DND-41 (cell line): ENCODE measurements around the gene CTIF.

ENCODE experiments used
- ATAC-seq: fragments of 200-7000 bp; cut with Tn5 transposase; 3 replicates; pipeline ENCODE4 v1.9.1; 2021; ENCODE audit warnings: low read depth; ENCODE audit not compliant: insufficient read depth
- DNase-seq: peaks from one replicate; pipeline ENCODE4 v3.0.0-alpha.2; 2020
- H2AFZ ChIP-seq: 2 replicates; pipeline ENCODE4 v1.6.0; 2012; ENCODE audit warnings: low read depth, low read length
- H3K27ac ChIP-seq: 2 replicates; pipeline ENCODE4 v1.5.1; 2012; ENCODE audit warnings: low read length, inconsistent platforms
- H3K27me3 ChIP-seq: fragments of 200-600 bp; sonication (generic); 2 replicates; pipeline ENCODE4 v1.6.0; 2012; ENCODE audit warnings: low read length, mild to moderate bottlenecking, inconsistent platforms; ENCODE audit not compliant: insufficient read depth, poor library complexity
- H3K36me3 ChIP-seq: 2 replicates; pipeline ENCODE4 v1.5.1; 2012; ENCODE audit warnings: low read length, inconsistent platforms; ENCODE audit not compliant: insufficient read depth
- H3K4me1 ChIP-seq: 2 replicates; pipeline ENCODE4 v1.5.1; 2012; ENCODE audit warnings: mild to moderate bottlenecking, low read length; ENCODE audit not compliant: insufficient read depth
- H3K4me2 ChIP-seq: 2 replicates; pipeline ENCODE4 v1.6.0; 2012; ENCODE audit warnings: mild to moderate bottlenecking, moderate library complexity, low read length, inconsistent platforms; ENCODE audit not compliant: insufficient read depth
- H3K4me3 ChIP-seq, 2 experiments: fragments of 200-600 bp in 1 of 2; shearing (Covaris generic) in 1 of 2; 2 replicates each; pipeline ENCODE4 v1.5.1; 2012 to 2016; ENCODE audit warnings: inconsistent platforms in 2 of 2, low read length in 2 of 2, mild to moderate bottlenecking in 2 of 2, low read depth in 1 of 2, moderate library complexity in 1 of 2
- H3K79me2 ChIP-seq: 2 replicates; pipeline ENCODE4 v1.6.0; 2012; ENCODE audit warnings: low read length, inconsistent platforms; ENCODE audit not compliant: insufficient read depth
- H3K9ac ChIP-seq: 2 replicates; pipeline ENCODE4 v1.6.0; 2012; ENCODE audit warnings: low read depth, mild to moderate bottlenecking, inconsistent platforms, low read length, moderate library complexity
- H3K9me3 ChIP-seq: 2 replicates; pipeline ENCODE4 v1.5.1; 2012; ENCODE audit warnings: low read length, moderate library complexity, mild to moderate bottlenecking, inconsistent platforms; ENCODE audit not compliant: insufficient read depth, severe bottlenecking
- H4K20me1 ChIP-seq: 2 replicates; pipeline ENCODE4 v1.6.0; 2012; ENCODE audit warnings: low read length; ENCODE audit not compliant: insufficient read depth
- EZH2 ChIP-seq: IDR thresholded peaks from 3 replicates; pipeline ENCODE4 v1.6.1; 2012; ENCODE audit warnings: borderline replicate concordance, low read depth, mild to moderate bottlenecking, moderate library complexity, low read length, inconsistent platforms; ENCODE audit not compliant: severe bottlenecking
- TF ChIP-seq, protein P1 (sequence below): IDR thresholded peaks from 2 replicates; pipeline ENCODE4 v1.5.1; 2012; ENCODE audit warnings: borderline replicate concordance, low read length, moderate library complexity, mild to moderate bottlenecking; ENCODE audit not compliant: poor library complexity, severe bottlenecking; ENCODE audit errors: extremely low read depth

Gene CTIF

DNA sequence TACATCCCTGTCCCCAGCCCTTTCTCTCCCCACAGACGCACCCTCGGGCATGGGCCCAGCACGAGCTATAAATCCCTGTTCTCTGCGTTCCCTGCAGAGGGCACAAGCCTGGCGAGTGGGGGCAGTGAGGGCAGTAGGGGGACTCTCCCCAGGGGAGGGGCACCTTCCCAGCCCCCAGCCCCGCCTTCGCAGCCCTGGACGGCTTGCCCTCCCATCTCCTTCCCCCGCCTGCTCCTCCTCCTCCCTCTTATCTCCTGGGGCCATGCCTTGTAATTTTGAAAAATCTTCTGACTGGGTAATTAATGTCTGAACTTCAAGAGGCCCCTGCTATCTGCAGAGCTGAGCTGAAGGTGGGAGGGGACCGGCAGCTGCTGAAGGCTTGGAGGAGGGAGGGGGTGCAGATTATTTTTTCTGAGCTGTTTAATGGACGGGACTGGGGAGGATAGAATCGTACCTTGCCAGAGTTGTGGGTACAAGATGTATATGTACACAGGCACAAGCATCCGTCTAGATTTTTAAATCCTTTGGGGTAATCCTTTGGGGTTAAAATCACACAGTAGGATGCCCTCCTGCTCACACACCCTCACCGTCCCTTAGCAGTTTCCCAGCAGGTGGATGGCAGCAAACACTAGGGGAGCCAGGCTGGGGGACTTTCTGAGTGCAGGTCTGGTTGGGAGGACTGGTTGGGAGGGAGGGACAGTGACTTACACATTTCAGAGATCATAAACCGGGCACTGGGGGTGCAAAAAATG lies 290.0 kb downstream of the CTIF start:
- ATAC-seq (no peak), DNase-seq (no peak)
- Histone ChIP-seq H3K4me2 (no peak overlapping the region), H3K9ac (no peak overlapping the region), H3K9me3 (no peaks in the 10 kb centered on the region), H3K36me3 (no peaks in the 10 kb centered on the region), H3K4me1 (peaks cover 6% of the 10 kb centered on the region; the same call in 1 of the 2 replicates), H3K79me2 (no peaks in the 10 kb centered on the region), H2AFZ (no peak overlapping the region), H3K4me3 (no peak overlapping the region), H3K27ac (no peak overlapping the region), H4K20me1 (no peaks in the 10 kb centered on the region), H3K27me3 (no peaks in the 10 kb centered on the region)
- no peak for TF ChIP-seq EZH2
- TF ChIP-seq, protein P1, sequence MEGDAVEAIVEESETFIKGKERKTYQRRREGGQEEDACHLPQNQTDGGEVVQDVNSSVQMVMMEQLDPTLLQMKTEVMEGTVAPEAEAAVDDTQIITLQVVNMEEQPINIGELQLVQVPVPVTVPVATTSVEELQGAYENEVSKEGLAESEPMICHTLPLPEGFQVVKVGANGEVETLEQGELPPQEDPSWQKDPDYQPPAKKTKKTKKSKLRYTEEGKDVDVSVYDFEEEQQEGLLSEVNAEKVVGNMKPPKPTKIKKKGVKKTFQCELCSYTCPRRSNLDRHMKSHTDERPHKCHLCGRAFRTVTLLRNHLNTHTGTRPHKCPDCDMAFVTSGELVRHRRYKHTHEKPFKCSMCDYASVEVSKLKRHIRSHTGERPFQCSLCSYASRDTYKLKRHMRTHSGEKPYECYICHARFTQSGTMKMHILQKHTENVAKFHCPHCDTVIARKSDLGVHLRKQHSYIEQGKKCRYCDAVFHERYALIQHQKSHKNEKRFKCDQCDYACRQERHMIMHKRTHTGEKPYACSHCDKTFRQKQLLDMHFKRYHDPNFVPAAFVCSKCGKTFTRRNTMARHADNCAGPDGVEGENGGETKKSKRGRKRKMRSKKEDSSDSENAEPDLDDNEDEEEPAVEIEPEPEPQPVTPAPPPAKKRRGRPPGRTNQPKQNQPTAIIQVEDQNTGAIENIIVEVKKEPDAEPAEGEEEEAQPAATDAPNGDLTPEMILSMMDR, result no peak

- TF ChIP-seq, protein P1, result no peak
- DNase-seq (no peak), ATAC-seq (no peak)
- H3K4me2 ChIP-seq, result no peak overlapping the region
- no peaks in the 10 kb centered on the region for H3K79me2 ChIP-seq
- H3K9ac ChIP-seq, result no peak overlapping the region
- H3K36me3 ChIP-seq, result no peaks in the 10 kb centered on the region
- H3K4me1 ChIP-seq, result peaks cover 6% of the 10 kb centered on the region; the same call in 1 of the 2 replicates
- no peak overlapping the region for H3K27ac ChIP-seq
- H3K4me3 ChIP-seq, result no peak overlapping the region
- no peak overlapping the region for H2AFZ ChIP-seq
- no peaks in the 10 kb centered on the region for H3K9me3 ChIP-seq
- no peaks in the 10 kb centered on the region for H3K27me3 ChIP-seq
- H4K20me1 ChIP-seq, result no peaks in the 10 kb centered on the region
Measured at GRCh38 chr18:48829443-48830149, 290.8 kb downstream of the CTIF start.

DNA sequence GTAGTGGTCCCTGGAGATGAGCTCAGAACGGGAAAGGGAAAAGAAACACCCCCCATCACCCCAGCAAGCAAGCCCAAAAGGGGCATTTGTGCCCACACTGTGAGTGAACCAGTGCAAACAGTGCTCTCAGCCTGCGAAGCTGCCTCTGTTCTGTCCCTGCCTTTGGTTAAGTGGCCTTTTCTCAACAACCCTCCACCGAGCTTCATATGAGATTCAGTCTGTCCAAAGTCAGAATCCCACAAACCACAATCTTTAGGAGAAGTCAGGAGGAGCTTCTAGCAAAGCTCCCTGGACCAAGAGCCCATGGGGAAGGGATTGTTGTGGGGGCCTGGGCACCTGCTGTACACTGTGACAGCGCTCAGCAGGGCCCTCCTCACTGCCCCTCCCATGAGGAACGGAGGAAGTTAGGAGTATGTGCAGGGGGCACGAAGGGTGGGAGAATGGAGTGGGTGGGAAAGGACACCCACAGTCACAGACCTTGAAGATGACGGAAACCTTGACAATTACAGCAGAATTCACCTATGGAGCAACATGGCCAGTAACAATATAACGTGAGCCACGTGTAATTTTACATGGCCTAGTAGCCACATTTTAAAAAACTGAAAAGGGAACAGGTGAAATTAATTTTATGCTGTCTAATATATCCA lies 292.4 kb downstream of the CTIF start:
- Histone ChIP-seq H4K20me1 (no peaks in the 10 kb centered on the region), H3K79me2 (no peaks in the 10 kb centered on the region), H3K4me2 (no peak overlapping the region), H3K9ac (no peak overlapping the region), H3K4me1 (peaks cover 6% of the 10 kb centered on the region; the same call in 1 of the 2 replicates), H3K4me3 (no peak overlapping the region), H2AFZ (no peak overlapping the region), H3K9me3 (no peaks in the 10 kb centered on the region), H3K27ac (no peak overlapping the region), H3K27me3 (no peaks in the 10 kb centered on the region), H3K36me3 (no peaks in the 10 kb centered on the region)
- DNase-seq (no peak), ATAC-seq (no peak)
- no peak for TF ChIP-seq EZH2
- TF ChIP-seq, protein P1, result no peak
